ENCODE measurements around the gene ZFP28. TPM values are rescaled to one million over a fixed set of nuclear protein-coding genes. Genes with fewer than 3 reads are reported as not detected.
A peak's percentile ranks its signal among the peaks of the same experiment; 100 is the strongest.

ZFP28 gene
- total RNA-seq, 1 experiment from 2014 or later: 4.6 TPM

DNA sequence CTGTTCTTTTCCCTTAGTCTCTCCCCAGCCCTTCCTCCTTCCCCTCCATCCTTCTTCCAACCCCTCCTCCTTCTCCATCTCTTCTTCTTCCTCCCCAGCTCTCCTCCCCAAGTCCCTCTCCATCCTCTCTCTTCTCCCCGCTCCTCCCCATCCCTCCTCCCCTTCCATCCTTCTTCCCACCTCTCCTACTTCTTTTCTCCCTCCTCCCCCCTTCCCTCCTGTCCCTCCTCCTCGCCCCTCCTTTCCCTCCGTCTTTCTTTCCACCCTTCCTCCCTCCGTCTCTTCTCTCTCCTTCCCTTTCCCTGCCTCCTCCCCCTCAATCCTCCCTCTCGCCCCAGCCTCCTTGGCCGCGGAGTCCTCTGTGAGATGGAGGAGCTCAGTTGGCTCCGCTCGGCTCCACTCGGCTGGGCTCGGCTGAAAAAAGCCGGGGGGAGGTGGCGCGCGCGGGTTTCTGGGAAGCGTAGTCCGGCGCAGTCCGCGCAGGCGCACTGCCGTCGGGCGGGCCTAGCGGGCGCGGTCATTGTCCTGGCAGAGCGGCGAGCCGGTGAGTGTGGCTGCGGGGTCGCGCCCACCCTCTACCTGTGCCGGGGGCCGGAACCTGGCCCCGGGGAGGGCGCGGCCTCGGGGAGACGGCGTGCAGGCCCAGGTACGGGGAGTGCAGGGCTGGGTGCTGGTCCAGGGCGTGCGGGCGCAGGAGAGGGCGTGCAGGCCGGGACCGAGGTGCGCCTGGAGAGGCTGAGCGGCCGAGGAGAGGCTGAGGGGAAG lies 56.2 kb downstream of the ZFP28 start, which contains the start of gene ZNF71 (continued):
- TF ChIP-seq, protein P1, sequence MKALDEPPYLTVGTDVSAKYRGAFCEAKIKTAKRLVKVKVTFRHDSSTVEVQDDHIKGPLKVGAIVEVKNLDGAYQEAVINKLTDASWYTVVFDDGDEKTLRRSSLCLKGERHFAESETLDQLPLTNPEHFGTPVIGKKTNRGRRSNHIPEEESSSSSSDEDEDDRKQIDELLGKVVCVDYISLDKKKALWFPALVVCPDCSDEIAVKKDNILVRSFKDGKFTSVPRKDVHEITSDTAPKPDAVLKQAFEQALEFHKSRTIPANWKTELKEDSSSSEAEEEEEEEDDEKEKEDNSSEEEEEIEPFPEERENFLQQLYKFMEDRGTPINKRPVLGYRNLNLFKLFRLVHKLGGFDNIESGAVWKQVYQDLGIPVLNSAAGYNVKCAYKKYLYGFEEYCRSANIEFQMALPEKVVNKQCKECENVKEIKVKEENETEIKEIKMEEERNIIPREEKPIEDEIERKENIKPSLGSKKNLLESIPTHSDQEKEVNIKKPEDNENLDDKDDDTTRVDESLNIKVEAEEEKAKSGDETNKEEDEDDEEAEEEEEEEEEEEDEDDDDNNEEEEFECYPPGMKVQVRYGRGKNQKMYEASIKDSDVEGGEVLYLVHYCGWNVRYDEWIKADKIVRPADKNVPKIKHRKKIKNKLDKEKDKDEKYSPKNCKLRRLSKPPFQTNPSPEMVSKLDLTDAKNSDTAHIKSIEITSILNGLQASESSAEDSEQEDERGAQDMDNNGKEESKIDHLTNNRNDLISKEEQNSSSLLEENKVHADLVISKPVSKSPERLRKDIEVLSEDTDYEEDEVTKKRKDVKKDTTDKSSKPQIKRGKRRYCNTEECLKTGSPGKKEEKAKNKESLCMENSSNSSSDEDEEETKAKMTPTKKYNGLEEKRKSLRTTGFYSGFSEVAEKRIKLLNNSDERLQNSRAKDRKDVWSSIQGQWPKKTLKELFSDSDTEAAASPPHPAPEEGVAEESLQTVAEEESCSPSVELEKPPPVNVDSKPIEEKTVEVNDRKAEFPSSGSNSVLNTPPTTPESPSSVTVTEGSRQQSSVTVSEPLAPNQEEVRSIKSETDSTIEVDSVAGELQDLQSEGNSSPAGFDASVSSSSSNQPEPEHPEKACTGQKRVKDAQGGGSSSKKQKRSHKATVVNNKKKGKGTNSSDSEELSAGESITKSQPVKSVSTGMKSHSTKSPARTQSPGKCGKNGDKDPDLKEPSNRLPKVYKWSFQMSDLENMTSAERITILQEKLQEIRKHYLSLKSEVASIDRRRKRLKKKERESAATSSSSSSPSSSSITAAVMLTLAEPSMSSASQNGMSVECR (CRISPR knock-in tag; IDR thresholded peaks at IDR 0.05; ENCODE audit: borderline replicate concordance): peak; percentile 80; the same call in 1 of the 2 replicates
- TF ChIP-seq ZNF219 (CRISPR knock-in tag; IDR thresholded peaks at IDR 0.05; ENCODE audit: borderline replicate concordance): no peak
- TF ChIP-seq, protein P2, sequence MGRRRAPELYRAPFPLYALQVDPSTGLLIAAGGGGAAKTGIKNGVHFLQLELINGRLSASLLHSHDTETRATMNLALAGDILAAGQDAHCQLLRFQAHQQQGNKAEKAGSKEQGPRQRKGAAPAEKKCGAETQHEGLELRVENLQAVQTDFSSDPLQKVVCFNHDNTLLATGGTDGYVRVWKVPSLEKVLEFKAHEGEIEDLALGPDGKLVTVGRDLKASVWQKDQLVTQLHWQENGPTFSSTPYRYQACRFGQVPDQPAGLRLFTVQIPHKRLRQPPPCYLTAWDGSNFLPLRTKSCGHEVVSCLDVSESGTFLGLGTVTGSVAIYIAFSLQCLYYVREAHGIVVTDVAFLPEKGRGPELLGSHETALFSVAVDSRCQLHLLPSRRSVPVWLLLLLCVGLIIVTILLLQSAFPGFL (CRISPR knock-in tag; IDR thresholded peaks at IDR 0.05; ENCODE audit: borderline replicate concordance): no peak
- no peak for TF ChIP-seq NFATC4 (CRISPR knock-in tag; IDR thresholded peaks at IDR 0.05)
- TF ChIP-seq, protein P3, sequence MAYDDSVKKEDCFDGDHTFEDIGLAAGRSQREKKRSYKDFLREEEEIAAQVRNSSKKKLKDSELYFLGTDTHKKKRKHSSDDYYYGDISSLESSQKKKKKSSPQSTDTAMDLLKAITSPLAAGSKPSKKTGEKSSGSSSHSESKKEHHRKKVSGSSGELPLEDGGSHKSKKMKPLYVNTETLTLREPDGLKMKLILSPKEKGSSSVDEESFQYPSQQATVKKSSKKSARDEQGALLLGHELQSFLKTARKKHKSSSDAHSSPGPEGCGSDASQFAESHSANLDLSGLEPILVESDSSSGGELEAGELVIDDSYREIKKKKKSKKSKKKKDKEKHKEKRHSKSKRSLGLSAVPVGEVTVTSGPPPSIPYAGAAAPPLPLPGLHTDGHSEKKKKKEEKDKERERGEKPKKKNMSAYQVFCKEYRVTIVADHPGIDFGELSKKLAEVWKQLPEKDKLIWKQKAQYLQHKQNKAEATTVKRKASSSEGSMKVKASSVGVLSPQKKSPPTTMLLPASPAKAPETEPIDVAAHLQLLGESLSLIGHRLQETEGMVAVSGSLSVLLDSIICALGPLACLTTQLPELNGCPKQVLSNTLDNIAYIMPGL (CRISPR knock-in tag; IDR thresholded peaks at IDR 0.05): peak; percentile 38; the same call in 1 of the 2 replicates

DNA sequence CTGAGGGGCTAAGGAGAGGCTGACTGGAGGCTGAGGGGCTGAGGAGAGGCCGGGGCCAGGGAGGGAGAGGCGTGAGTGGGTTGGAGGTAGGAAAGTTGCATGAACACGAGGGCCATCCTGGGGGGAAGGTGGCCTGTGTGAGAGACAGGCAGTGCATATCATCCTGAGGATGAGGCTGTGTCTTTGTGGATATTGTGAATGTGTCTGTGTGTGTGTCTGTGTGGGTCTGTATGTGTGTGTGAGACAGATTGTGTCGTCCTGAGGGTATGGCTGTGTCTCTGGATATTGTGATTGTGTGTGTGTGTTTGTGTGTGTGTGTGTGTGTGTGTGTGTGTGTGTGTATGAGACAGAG lies 56.8 kb downstream of the ZFP28 start:
- peak; percentile 9; the same call in 1 of the 2 replicates for ATAC-seq
- no peak for DNase-seq (ENCODE audit: low spot score)
- peaks cover 11% of the 10 kb centered on the region for H3K4me1 Mint-ChIP-seq
- ChIA-PET POLR2A (interaction anchor here (0.6 kb wide), 1 partner anchor 613 kb away, joined by 3 read pairs; no protein-coding TSS in a partner anchor), CTCF (interaction anchor here (1.0 kb wide), 2 partner anchors 248 to 529 kb away, joined by 3 to 5 read pairs; no protein-coding TSS in a partner anchor)
- H3K4me3 Mint-ChIP-seq: peak overlapping the region; percentile 92
- peaks cover 32% of the 10 kb centered on the region for H3K9me3 Mint-ChIP-seq
- no peak overlapping the region for H3K27ac Mint-ChIP-seq
- peaks cover 16% of the 10 kb centered on the region for H3K36me3 Mint-ChIP-seq
- peaks cover 25% of the 10 kb centered on the region for H3K27me3 Mint-ChIP-seq (ENCODE audit: low read depth)
- TF ChIP-seq NFATC4 (CRISPR knock-in tag; IDR thresholded peaks at IDR 0.05): no peak
- no peak for TF ChIP-seq SOX15 (CRISPR knock-in tag; IDR thresholded peaks at IDR 0.05)
- TF ChIP-seq, protein P1 (CRISPR knock-in tag; IDR thresholded peaks at IDR 0.05; ENCODE audit: borderline replicate concordance): no peak
- TF ChIP-seq, protein P4, sequence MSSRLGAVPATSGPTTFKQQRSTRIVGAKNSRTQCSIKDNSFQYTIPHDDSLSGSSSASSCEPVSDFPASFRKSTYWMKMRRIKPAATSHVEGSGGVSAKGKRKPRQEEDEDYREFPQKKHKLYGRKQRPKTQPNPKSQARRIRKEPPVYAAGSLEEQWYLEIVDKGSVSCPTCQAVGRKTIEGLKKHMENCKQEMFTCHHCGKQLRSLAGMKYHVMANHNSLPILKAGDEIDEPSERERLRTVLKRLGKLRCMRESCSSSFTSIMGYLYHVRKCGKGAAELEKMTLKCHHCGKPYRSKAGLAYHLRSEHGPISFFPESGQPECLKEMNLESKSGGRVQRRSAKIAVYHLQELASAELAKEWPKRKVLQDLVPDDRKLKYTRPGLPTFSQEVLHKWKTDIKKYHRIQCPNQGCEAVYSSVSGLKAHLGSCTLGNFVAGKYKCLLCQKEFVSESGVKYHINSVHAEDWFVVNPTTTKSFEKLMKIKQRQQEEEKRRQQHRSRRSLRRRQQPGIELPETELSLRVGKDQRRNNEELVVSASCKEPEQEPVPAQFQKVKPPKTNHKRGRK (CRISPR knock-in tag; IDR thresholded peaks at IDR 0.05; ENCODE audit: borderline replicate concordance): no peak
- no peak for TF ChIP-seq JUN (CRISPR knock-in tag; IDR thresholded peaks at IDR 0.05)
- TF ChIP-seq, protein P5, sequence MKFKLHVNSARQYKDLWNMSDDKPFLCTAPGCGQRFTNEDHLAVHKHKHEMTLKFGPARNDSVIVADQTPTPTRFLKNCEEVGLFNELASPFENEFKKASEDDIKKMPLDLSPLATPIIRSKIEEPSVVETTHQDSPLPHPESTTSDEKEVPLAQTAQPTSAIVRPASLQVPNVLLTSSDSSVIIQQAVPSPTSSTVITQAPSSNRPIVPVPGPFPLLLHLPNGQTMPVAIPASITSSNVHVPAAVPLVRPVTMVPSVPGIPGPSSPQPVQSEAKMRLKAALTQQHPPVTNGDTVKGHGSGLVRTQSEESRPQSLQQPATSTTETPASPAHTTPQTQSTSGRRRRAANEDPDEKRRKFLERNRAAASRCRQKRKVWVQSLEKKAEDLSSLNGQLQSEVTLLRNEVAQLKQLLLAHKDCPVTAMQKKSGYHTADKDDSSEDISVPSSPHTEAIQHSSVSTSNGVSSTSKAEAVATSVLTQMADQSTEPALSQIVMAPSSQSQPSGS (CRISPR knock-in tag; IDR thresholded peaks at IDR 0.05; ENCODE audit: borderline replicate concordance, low read depth): no peak
- TF ChIP-seq ZNF138 (CRISPR knock-in tag; conservative IDR thresholded peaks at IDR 0.05): no peak
- no peak for TF ChIP-seq JAZF1 (CRISPR knock-in tag; IDR thresholded peaks at IDR 0.05)
- TF ChIP-seq, protein P6, sequence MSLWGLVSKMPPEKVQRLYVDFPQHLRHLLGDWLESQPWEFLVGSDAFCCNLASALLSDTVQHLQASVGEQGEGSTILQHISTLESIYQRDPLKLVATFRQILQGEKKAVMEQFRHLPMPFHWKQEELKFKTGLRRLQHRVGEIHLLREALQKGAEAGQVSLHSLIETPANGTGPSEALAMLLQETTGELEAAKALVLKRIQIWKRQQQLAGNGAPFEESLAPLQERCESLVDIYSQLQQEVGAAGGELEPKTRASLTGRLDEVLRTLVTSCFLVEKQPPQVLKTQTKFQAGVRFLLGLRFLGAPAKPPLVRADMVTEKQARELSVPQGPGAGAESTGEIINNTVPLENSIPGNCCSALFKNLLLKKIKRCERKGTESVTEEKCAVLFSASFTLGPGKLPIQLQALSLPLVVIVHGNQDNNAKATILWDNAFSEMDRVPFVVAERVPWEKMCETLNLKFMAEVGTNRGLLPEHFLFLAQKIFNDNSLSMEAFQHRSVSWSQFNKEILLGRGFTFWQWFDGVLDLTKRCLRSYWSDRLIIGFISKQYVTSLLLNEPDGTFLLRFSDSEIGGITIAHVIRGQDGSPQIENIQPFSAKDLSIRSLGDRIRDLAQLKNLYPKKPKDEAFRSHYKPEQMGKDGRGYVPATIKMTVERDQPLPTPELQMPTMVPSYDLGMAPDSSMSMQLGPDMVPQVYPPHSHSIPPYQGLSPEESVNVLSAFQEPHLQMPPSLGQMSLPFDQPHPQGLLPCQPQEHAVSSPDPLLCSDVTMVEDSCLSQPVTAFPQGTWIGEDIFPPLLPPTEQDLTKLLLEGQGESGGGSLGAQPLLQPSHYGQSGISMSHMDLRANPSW (CRISPR knock-in tag; conservative IDR thresholded peaks at IDR 0.05; ENCODE audit: low read depth): no peak
- no peak for TF ChIP-seq ZNF416 (CRISPR knock-in tag; IDR thresholded peaks at IDR 0.05)
- no peak for TF ChIP-seq ATF1 (CRISPR knock-in tag; IDR thresholded peaks at IDR 0.05)
